Breast epithelium (tissue), 4 donors: ENCODE data around the gene PRKD2. TPM values are rescaled to one million over a fixed set of nuclear protein-coding genes. Genes with fewer than 3 reads are reported as not detected.

ENCODE experiments used
- DNase-seq, 2 donors: peaks; one replicate each; pipeline ENCODE4 v3.0.0-alpha.2; 2019; ENCODE audit warnings: low spot score in 2 of 2
- H3K27ac ChIP-seq, 2 donors: fragments of 200-600 bp; sonication (generic) in 1 of 2; one replicate each; pipeline ENCODE4 v1.5.1; 2016 to 2019; ENCODE audit warnings: mild to moderate bottlenecking in 1 of 2
- H3K27me3 ChIP-seq, 2 donors: fragments of 200-600 bp; sonication (generic) in 1 of 2; one replicate each; pipeline versions ENCODE4 v1.5.1 to v1.6.0; 2017 to 2019; ENCODE audit warnings: control low read depth in 1 of 2, mild to moderate bottlenecking in 1 of 2
- H3K36me3 ChIP-seq: fragments of 200-600 bp; one replicate; pipeline ENCODE4 v1.5.1; 2019
- H3K4me1 ChIP-seq, 2 donors: fragments of 200-600 bp; sonication (generic); one replicate each; pipeline ENCODE4 v1.5.1; 2016 to 2019; ENCODE audit warnings: control low read depth in 1 of 2
- H3K4me3 ChIP-seq, 3 donors: fragments of 200-600 bp; sonication (generic); 1 replicate in 2 of 3; 2 replicates in 1 of 3; pipeline ENCODE4 v1.5.1; 2016 to 2019; ENCODE audit warnings: mild to moderate bottlenecking in 3 of 3, moderate library complexity in 2 of 3
- H3K9me3 ChIP-seq, 2 donors: fragments of 200-600 bp; sonication (generic) in 1 of 2; one replicate each; pipeline ENCODE4 v1.5.1; 2016 to 2019; ENCODE audit warnings: control low read depth in 1 of 2
- POLR2A ChIP-seq: fragments of 450-650 bp; IDR thresholded peaks from one replicate; pipeline ENCODE4 v1.6.1; 2016; ENCODE audit warnings: antibody characterized with exemption, mild to moderate bottlenecking, moderate library complexity
- POLR2AphosphoS5 ChIP-seq, 3 donors: sonication (generic); formaldehyde crosslinking; IDR thresholded peaks; one replicate each; pipeline ENCODE4 v1.6.1; 2017; ENCODE audit warnings: antibody characterized with exemption in 3 of 3
- intact Hi-C: fragments of 100-400 bp; cut with DNase I; formaldehyde crosslinking; loops from one replicate; pipeline ENCODE4 v1.15.1; 2023; ENCODE audit warnings: low total_unique reads
- total RNA-seq, 3 donors: library from RNA; depleted of rRNA; stranded (reverse); fragments of >200 nt; gene quantifications; one replicate each; pipeline ENCODE4 v1.1.0, GENCODE V29; 2016
- TF ChIP-seq, protein P1 (sequence below), 3 donors: fragments of 450-650 bp; IDR thresholded peaks; one replicate each; pipeline ENCODE4 v1.5.1; 2016 to 2017; ENCODE audit warnings: antibody characterized with exemption in 3 of 3, mild to moderate bottlenecking in 3 of 3, moderate library complexity in 3 of 3

PRKD2 gene
- total RNA-seq, 3 donors from 2014 or later, result 13.1 to 36.7 (median 25.5) TPM

DNA sequence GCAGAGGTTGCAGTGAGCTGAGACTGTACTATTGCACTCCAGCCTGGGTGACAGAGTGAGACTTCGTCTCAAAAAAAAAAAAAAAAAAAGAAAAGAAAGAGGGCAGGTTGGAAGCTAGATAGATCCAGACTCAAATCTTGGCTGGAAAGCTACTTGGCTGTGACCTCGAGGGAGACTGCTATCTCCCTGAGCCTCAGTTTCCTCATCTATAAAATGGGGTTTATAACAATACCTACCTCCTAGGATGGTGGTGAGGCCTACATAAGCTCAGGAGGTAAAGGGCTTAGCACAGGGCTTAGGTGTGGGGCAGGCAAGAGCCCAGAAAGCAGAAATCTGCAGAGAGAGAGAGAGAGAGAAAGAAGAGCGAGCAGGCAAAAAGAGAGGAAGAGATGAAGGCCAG lies 31.7 kb downstream of the PRKD2 start:
- no peak for DNase-seq
- no peaks in the 10 kb centered on the region for H3K9me3 ChIP-seq
- no peak overlapping the region for H3K4me3 ChIP-seq
- intact Hi-C loops, result loop anchor here (5.0 kb wide), 1 partner anchor 537 kb away; no protein-coding TSS in a partner anchor
- H3K27me3 ChIP-seq, result no peaks in the 10 kb centered on the region
- H3K4me1 ChIP-seq, result no peaks in the 10 kb centered on the region
- TF ChIP-seq, protein P1, sequence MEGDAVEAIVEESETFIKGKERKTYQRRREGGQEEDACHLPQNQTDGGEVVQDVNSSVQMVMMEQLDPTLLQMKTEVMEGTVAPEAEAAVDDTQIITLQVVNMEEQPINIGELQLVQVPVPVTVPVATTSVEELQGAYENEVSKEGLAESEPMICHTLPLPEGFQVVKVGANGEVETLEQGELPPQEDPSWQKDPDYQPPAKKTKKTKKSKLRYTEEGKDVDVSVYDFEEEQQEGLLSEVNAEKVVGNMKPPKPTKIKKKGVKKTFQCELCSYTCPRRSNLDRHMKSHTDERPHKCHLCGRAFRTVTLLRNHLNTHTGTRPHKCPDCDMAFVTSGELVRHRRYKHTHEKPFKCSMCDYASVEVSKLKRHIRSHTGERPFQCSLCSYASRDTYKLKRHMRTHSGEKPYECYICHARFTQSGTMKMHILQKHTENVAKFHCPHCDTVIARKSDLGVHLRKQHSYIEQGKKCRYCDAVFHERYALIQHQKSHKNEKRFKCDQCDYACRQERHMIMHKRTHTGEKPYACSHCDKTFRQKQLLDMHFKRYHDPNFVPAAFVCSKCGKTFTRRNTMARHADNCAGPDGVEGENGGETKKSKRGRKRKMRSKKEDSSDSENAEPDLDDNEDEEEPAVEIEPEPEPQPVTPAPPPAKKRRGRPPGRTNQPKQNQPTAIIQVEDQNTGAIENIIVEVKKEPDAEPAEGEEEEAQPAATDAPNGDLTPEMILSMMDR (IDR thresholded peaks at IDR 0.05), result no peak
- TF ChIP-seq POLR2AphosphoS5 (IDR thresholded peaks at IDR 0.05), result no peak
- no peak for TF ChIP-seq POLR2A
- H3K36me3 ChIP-seq, result no peaks in the 10 kb centered on the region
- no peak overlapping the region for H3K27ac ChIP-seq

DNA sequence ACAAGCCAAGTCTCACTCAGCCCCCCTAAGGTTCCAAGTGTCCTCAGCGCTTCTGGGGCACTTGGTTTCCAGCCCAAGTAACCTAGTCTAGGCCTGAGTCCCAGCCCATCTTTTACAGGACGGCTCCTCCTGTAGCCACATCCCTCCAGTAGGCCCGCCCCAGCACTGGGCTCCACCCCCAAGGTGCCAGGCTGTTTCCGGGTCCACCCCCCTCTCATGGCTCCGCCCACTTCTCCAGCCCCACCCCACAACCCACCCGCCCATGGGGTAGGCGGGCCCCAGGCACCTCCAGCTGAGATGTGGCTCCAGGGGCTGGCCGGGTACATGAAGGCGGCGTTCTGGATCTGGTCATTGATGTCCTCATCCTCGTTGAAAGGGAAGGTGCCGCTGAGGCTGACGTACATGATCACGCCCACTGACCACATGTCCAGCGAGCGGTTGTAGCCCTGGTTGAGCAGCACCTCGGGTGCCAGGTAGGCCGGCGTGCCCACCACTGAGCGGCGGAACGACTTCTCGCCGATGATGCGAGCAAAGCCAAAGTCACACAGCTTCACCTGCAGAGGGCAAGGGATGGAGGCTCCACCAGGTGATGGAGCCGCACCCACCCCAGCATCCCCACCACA lies 38.7 kb downstream of the PRKD2 start:
- Histone ChIP-seq H3K4me1 (no peaks in the 10 kb centered on the region), H3K4me3 (no peak overlapping the region), H3K9me3 (no peaks in the 10 kb centered on the region), H3K36me3 (peaks cover 8% of the 10 kb centered on the region), H3K27me3 (no peaks in the 10 kb centered on the region), H3K27ac (no peak overlapping the region)
- no peak for DNase-seq
- intact Hi-C loops, result no loop called here
- no peak for TF ChIP-seq POLR2AphosphoS5 (IDR thresholded peaks at IDR 0.05)
- TF ChIP-seq POLR2A, result no peak
- TF ChIP-seq, protein P1 (IDR thresholded peaks at IDR 0.05), result no peak

DNA sequence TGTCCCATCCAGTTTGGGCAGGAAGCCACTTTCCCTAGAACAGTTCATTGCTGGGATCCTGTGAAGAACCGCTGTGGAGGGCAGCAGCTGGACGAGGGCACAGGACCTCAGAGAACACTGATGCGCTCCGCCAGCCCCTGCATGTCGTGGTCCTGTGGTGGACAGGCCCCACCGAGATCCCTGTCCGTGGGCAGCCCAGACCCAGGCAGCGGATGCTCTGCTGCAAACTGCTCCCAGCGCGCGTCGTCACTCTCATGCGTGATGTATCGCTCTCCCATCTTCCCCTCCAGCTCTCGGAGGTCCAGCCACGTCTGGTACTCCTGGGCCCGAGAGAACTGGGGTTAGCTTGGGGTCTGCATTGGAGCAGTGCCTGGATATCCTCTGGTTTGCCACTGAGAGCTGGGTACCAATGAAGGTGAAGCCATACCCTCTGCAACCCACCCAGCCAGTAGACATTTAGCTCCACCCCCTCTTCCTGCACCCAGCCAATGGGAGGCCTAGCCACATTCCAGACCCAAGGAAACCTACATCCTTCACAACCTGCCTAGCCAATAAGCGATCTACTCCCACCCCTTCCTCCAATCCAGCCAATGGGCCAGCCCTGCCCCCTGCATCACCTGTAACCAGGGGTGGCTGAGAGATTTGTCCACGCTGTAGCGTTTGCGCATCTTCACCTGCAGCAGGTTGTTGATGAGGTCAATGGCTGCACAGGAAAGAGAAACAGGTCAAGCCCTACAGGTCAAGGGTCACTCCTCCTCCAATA lies 42.3 kb downstream of the PRKD2 start:
- no peaks in the 10 kb centered on the region for H3K4me1 ChIP-seq
- TF ChIP-seq POLR2AphosphoS5 (IDR thresholded peaks at IDR 0.05), result no peak
- no peak for TF ChIP-seq POLR2A
- TF ChIP-seq, protein P1 (IDR thresholded peaks at IDR 0.05), result no peak
- DNase-seq, result no peak
- H3K27ac ChIP-seq, result no peak overlapping the region
- H3K27me3 ChIP-seq, result no peaks in the 10 kb centered on the region
- intact Hi-C loops, result no loop called here
- no peak overlapping the region for H3K4me3 ChIP-seq
- H3K9me3 ChIP-seq, result no peaks in the 10 kb centered on the region
- H3K36me3 ChIP-seq, result peaks cover 8% of the 10 kb centered on the region

DNA sequence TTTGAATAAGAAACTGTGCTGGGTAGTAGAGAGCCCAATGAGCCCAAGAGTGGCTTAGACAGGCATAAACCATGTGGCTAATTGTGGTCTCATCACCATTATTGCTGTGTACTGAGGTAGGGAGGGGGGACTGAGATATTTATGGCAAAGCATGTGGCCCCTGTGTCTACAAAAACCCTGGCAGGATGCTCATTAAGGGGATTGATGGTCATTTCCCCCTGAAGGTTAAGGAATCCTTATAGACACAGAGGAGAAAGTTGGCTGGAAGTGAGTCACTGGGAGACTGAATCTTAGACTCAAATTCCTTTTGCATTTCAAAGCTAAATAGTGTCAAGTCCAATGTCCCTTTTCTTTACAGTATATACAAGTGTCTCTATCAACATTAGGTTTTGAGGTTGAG lies 46.1 kb downstream of the PRKD2 start:
- no peak for DNase-seq
- Histone ChIP-seq H3K9me3 (no peaks in the 10 kb centered on the region), H3K36me3 (no peaks in the 10 kb centered on the region), H3K4me3 (no peak overlapping the region), H3K27ac (no peak overlapping the region), H3K4me1 (no peaks in the 10 kb centered on the region), H3K27me3 (no peaks in the 10 kb centered on the region)
- intact Hi-C loops, result no loop called here
- TF ChIP-seq POLR2AphosphoS5 (IDR thresholded peaks at IDR 0.05), result no peak
- no peak for TF ChIP-seq POLR2A
- TF ChIP-seq, protein P1 (IDR thresholded peaks at IDR 0.05), result no peak

DNA sequence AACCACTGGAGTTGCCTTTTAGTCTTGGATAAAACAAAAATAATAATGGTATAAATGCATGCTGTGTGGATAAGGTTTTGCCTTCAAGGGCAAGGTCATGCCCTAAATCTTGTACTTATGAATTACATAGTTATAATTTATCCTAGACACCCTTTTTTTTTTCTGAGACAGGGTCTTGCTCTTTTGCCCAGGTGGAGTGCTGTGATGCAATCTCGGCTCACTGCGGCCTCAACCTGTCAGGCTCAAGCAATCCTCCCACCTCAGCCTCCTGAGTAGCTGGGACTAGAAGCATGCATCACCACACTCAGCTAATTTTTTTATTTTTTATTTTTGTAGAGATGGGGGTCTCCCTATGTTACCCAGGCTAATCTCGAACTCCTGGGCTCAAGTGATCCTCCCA lies 48.3 kb downstream of the PRKD2 start:
- Histone ChIP-seq H3K4me1 (no peaks in the 10 kb centered on the region), H3K27me3 (no peaks in the 10 kb centered on the region), H3K27ac (no peak overlapping the region), H3K9me3 (no peaks in the 10 kb centered on the region), H3K36me3 (no peaks in the 10 kb centered on the region), H3K4me3 (no peak overlapping the region)
- no peak for DNase-seq
- intact Hi-C loops, result no loop called here
- TF ChIP-seq, protein P1 (IDR thresholded peaks at IDR 0.05), result no peak
- TF ChIP-seq POLR2AphosphoS5 (IDR thresholded peaks at IDR 0.05), result no peak
- no peak for TF ChIP-seq POLR2A
